Mucosa of descending colon (tissue), 3 donors: ENCODE results near the gene PMPCA. TPM values are rescaled to one million over a fixed set of nuclear protein-coding genes. Genes with fewer than 3 reads are reported as not detected.
A peak's percentile ranks its signal among the peaks of the same experiment; 100 is the strongest.

ENCODE experiments used
- ATAC-seq: fragments of 200-7000 bp; cut with Tn5 transposase; one replicate; pipeline ENCODE4 v1.9.1; 2020; ENCODE audit warnings: mild to moderate bottlenecking, moderate library complexity
- DNase-seq, 3 donors: peaks; one replicate each; pipeline ENCODE4 v3.0.0-alpha.2; 2020
- H3K36me3 ChIP-seq: fragments of 200-600 bp; one replicate; pipeline ENCODE4 v1.8.0; 2021; ENCODE audit warnings: low read depth, mild to moderate bottlenecking
- H3K4me1 ChIP-seq: fragments of 200-600 bp; one replicate; pipeline ENCODE4 v1.8.0; 2021; ENCODE audit warnings: low read depth, mild to moderate bottlenecking
- H3K4me3 ChIP-seq: fragments of 200-600 bp; one replicate; pipeline ENCODE4 v1.8.0; 2021; ENCODE audit warnings: mild to moderate bottlenecking
- H3K9me3 ChIP-seq: fragments of 200-600 bp; one replicate; pipeline ENCODE4 v1.8.0; 2021; ENCODE audit warnings: mild to moderate bottlenecking
- intact Hi-C, 2 donors: fragments of 100-400 bp; cut with DNase I in 1 of 2; cut with micrococcal nuclease in 1 of 2; formaldehyde crosslinking; loops; one replicate each; pipeline versions ENCODE4 v1.11.0 to v1.11.1; 2022; cut with DNase I, micrococcal nuclease
- total RNA-seq, 3 donors: library from RNA; stranded (reverse); fragmentation: NEBNext Ultra II Directional in 2 of 3; extraction: Animal tissue kit (Norgen Biotek cat#: 25700) in 2 of 3; gene quantifications; one replicate each; pipeline versions ENCODE4 v1.2.1 to v1.2.4, GENCODE V29; 2021 to 2023
- TF ChIP-seq, protein P1 (sequence below): fragments of 200-600 bp; IDR thresholded peaks from one replicate; pipeline ENCODE4 v1.8.0; 2022; ENCODE audit warnings: antibody characterized with exemption, mild to moderate bottlenecking
- donor health status: DM: no; HTN: no; CAD: no; lungs with moderate emphysema.
- donor health status: DM: no; HTN: no; CAD: no.
- donor health status: DM: no; HTN: yes; CAD: no.

The PMPCA gene
- total RNA-seq, 3 donors from 2014 or later: 42.1 to 50.7 (median 45.1) TPM

DNA sequence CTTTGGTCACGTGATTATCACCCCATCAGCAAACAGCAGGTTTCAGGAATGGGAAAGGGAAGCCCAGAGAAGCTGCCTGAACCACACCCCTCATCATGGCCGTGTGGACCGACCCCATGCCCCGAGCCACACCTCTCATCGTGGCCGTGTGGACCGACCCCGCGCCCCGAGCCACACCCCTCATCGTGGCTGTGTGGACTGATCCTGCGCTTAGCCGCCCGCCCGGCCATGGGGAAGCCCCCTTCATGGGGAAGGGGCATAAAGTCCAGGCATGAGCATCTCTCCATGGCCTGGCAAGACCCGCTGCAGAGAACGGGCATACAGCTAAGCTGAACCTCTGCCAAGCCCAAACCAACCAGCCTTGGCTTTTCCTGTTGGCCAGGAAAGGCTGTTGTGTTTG is 16.9 kb upstream of the PMPCA start:
- no peak overlapping the region for H3K4me3 ChIP-seq
- TF ChIP-seq, protein P1, sequence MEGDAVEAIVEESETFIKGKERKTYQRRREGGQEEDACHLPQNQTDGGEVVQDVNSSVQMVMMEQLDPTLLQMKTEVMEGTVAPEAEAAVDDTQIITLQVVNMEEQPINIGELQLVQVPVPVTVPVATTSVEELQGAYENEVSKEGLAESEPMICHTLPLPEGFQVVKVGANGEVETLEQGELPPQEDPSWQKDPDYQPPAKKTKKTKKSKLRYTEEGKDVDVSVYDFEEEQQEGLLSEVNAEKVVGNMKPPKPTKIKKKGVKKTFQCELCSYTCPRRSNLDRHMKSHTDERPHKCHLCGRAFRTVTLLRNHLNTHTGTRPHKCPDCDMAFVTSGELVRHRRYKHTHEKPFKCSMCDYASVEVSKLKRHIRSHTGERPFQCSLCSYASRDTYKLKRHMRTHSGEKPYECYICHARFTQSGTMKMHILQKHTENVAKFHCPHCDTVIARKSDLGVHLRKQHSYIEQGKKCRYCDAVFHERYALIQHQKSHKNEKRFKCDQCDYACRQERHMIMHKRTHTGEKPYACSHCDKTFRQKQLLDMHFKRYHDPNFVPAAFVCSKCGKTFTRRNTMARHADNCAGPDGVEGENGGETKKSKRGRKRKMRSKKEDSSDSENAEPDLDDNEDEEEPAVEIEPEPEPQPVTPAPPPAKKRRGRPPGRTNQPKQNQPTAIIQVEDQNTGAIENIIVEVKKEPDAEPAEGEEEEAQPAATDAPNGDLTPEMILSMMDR: no peak
- no peaks in the 10 kb centered on the region for H3K36me3 ChIP-seq
- H3K4me1 ChIP-seq: peaks cover 8% of the 10 kb centered on the region
- DNase-seq (no peak), ATAC-seq (no peak)
- intact Hi-C loops: no loop called here
- H3K9me3 ChIP-seq: no peaks in the 10 kb centered on the region

DNA sequence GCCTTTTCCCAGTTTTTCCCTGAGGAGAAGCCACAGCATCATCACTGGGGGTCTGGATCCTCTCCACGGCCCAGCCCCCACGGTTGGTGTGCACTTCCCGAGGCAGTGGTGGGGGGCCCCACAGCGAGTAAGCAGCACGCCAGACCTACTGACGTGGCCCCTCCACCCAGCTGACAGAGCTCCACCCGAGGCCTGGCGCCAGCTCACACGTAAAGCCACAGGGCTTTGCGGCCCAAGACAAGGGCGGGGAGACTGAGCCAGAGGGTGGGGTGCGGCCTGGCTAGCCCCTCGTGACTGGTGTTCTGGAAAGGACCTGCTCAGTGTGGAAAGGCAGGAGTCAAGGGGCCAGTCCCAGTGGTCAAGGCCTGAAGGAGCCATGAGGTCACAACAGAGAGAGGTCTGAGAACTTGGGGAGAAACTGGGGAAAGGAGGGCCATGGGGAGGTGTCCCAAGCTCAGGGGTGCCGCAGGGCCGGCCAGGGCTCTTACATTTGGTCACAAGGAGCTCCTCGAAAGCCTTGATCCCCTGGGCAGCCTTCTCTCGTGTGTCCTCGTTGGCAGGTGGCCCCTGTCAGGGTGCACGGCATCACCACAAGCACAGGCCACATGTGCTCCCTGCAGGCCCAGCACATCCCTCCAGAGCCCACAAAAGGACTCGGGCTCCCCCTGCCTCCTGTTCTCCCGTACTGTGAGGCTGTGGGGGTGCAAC is 16.0 kb upstream of the PMPCA start:
- no peak for ATAC-seq
- TF ChIP-seq, protein P1: no peak
- intact Hi-C loops: no loop called here
- H3K4me1 ChIP-seq: peaks cover 12% of the 10 kb centered on the region
- no peak overlapping the region for H3K4me3 ChIP-seq
- no peak for DNase-seq
- H3K36me3 ChIP-seq: no peaks in the 10 kb centered on the region
- no peaks in the 10 kb centered on the region for H3K9me3 ChIP-seq

- Histone ChIP-seq H3K4me3 (no peak overlapping the region), H3K9me3 (no peaks in the 10 kb centered on the region), H3K4me1 (peaks cover 12% of the 10 kb centered on the region), H3K36me3 (no peaks in the 10 kb centered on the region)
- ATAC-seq (no peak), DNase-seq (no peak)
- intact Hi-C loops: no loop called here
- TF ChIP-seq, protein P1: no peak
These were observed 15.5 kb upstream of the PMPCA start for GRCh38 chr9:136395020-136395340.

DNA sequence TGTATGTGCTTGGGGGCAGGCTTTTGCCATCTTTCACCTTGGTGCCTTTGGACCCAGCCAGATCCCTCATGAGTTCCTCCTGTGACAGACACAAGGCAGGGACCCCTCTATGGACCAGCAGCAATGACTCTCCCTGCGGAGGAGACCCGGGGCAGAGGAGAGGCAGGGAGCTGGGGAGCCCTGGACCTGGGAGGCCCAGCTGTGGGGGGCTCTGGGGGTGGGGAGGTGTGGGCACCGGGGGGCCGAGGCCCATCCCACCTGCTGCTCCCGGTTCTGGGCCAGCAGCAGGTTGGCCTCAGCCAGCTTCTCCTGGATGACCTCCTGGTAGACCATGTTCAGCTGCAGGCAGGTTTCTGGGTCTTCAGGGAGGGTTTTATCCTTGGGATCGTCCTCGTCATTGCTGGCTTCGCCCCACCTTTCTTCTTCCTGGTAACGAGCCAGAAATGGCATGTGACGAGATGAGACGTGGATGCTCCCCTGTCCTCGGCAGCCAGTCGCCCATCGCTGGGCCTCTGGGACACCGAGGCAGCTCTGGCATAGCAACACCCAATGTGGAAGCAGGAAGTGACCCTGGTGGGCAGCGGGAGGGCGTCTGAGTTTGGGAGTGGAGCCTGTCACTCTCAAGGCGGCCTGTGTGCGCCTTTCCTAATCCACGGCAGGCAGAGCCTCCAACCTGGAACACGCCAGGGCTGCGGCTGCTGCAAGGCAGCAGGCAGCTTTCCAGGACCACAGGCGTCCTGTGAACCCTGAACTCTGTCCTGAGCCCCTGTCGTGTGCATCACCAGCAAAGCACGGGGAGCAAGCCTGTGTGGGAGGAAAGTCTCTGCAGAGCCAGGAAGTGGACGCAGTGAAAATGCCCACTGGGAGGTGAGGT is 14.9 kb upstream of the PMPCA start:
- no peaks in the 10 kb centered on the region for H3K9me3 ChIP-seq
- intact Hi-C loops: no loop called here
- H3K4me1 ChIP-seq: peaks cover 17% of the 10 kb centered on the region
- ATAC-seq (no peak), DNase-seq (no peak)
- H3K4me3 ChIP-seq: no peak overlapping the region
- no peaks in the 10 kb centered on the region for H3K36me3 ChIP-seq
- TF ChIP-seq, protein P1: no peak

- intact Hi-C loops: no loop called here
- H3K4me3 ChIP-seq: no peak overlapping the region
- ATAC-seq (peak; percentile 3), DNase-seq (no peak)
- TF ChIP-seq, protein P1: no peak
- no peaks in the 10 kb centered on the region for H3K36me3 ChIP-seq
- H3K4me1 ChIP-seq: peaks cover 20% of the 10 kb centered on the region
- H3K9me3 ChIP-seq: no peaks in the 10 kb centered on the region
These were observed 14.3 kb upstream of the PMPCA start for GRCh38 chr9:136396219-136396515.
